NOMO-1 treated with dmso at 0.1 percent for 144 hours (cell line): ENCODE results near the gene C17orf107.
A peak's percentile ranks its signal among the peaks of the same experiment; 100 is the strongest.

Experiments used
- DNase-seq: peaks from one replicate; lab custom pipeline; 2025; ENCODE audit not compliant: unreplicated experiment; lab: John Stamatoyannopoulos, UW

Gene C17orf107

DNA sequence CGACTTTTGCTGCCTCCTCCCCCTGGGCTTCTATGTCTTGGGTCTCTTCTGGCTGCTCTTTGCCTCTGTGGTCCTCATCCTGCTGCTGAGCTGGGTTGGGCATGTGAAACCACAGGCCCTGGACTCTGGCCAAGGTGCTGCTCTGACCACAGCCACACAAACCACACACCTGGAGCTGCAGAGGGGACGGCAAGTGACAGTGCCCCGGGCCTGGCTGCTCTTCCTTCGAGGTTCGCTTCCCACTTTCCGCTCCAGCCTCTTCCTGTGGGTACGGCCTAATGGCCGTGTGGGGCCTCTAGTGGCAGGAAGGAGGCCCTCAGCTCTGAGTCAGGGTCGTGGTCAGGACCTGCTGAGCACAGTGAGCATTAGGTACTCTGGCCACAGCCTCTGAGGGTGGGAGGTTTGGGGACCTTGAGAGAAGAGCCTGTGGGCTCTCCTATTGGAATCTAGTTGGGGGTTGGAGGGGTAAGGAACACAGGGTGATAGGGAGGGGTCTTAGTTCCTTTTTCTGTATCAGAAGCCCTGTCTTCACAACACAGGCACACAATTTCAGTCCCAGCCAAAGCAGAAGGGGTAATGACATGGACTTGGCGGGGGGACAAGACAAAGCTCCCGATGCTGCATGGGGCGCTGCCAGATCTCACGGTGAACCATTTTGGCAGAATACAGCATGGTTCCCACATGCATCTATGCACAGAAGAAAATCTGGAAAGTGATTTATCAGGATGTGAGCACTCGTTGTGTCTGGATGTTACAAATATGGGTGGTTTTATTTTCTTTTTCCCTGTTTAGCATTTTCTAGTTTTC, 35.0 kb downstream of the C17orf107 start:
- DNase-seq: peak; percentile 48

DNA sequence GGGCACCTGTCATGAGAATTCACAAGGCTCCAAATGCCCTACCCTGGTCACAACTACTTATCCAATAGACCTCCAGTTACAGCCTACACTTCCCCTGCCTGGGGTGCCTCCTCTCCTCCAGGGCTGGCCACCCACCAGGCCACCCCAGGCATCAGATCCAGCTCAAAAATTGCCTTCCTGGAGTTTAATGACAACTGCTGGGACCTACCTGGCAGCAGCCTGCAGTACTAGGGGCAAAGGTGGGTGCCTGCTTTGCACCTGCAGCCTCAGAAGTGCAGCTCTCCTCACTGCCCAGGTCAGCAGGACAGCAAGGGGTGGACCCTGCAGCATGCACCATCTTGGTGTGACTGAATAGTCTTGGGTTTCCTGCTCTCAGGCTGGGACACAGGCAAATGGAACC, 36.3 kb downstream of the C17orf107 start:
- no peak for DNase-seq

DNA sequence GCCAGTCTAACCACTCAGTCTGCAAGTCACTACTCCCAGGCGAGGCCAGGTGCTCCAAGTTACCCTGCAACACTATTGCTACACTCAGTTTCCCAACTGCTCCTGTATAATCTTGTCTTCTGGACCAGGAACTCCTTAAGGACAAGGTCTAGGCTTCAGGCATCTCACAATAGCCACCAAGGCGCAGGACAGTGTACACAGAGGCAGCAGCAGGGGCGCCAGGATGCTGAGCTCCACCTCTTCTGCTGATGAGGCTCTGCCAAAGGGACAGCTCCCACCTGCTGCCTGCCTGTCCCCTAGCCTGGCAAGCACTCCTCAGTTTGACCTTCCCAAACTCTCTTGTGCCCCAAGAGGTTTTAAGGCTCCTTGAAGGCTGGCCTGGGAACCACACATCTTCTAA, 37.1 kb downstream of the C17orf107 start:
- no peak for DNase-seq

DNA sequence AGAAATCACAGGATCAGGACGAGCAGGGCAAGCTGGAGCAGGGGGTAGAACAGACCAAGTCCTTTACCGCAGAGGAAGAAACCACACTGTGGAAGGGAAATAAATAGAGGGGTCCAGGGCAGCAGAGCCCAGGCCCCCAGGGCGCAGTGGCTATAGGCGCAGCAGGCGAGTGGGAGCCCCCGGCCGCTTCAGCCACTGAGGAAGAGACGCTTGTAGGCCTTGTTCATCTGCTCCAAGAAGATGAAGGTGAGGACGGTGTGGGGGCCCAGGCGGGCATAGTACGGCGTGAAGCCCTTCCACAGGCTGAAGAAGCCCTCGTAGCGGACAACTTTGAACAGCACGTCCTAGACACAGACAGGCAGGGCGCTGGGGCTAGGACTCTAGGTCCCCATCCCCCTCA, 38.2 kb downstream of the C17orf107 start:
- DNase-seq: no peak

DNA sequence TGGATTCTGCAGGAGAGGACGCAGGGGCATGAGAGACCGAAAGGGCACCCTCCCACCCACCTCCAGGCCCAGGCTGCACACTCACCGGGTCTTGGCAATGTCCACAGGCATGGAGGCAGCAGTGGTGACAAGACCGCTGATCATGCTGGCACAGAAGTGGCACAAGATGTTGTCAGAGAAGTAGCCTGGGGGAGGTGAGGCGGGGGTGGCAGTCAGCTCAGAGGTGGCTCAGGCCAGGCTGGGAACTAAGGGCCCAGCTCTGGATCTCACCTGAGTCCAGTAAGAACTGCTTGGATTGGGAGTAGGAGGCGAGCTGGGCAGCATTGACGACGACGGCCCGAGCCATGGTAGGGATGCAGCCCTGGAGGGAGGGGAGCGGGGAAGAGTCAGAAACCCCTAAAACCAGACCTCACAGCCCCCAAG, 38.7 kb downstream of the C17orf107 start:
- DNase-seq: no peak

DNA sequence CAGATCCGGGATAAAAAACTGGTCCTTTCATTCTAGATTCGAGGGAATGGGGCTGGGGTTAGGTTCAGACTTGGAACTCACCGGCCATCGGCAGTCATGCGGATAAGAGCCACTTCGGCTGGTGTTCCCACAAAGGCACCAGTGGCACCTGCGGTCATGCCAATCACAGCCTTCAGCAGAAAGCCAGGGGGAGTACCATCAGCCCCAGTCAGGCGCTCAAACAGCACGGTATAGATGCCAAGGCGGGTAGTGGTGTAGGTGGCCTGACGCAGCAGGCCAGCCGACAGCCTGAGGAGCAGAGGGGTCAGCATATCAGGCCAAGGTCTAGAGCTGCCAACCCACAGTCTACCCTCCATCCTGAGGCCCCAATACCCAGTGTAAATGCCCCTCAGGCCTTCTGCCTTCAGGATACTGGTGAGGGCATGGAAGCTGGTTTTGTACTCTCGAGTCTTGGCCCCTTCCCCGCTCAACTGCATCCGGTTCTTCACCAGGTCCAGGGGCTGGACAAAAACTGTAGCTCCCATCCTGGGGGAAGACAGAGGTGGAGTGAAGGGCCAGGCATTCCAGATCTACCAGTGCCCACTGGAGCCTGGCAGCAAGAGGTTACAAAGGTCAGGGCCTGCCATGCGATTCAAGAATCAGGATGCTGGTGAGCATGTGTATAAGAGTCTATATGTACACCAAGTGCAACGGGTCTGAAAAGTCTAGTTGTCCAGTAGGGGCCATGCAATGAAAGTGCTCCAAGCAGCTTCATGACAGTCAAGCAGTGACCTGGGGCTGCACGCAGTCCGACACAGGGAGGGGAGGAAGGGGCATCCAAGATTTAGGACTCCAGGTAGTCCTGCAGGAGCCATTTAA, 39.6 kb downstream of the C17orf107 start:
- no peak for DNase-seq

DNA sequence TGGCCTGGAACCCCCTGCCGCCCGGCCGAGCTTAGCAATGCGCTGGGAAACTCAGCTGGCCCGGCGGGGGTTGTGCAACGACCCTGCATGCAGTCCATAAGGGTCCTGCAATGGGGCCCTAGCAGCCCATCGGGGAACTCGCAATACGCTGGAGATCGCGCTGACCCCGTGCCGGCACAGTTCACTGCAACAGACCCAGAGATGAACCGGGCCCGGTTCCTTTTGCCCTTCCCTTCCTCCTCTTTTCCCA, 40.1 kb downstream of the C17orf107 start:
- DNase-seq: no peak

DNA sequence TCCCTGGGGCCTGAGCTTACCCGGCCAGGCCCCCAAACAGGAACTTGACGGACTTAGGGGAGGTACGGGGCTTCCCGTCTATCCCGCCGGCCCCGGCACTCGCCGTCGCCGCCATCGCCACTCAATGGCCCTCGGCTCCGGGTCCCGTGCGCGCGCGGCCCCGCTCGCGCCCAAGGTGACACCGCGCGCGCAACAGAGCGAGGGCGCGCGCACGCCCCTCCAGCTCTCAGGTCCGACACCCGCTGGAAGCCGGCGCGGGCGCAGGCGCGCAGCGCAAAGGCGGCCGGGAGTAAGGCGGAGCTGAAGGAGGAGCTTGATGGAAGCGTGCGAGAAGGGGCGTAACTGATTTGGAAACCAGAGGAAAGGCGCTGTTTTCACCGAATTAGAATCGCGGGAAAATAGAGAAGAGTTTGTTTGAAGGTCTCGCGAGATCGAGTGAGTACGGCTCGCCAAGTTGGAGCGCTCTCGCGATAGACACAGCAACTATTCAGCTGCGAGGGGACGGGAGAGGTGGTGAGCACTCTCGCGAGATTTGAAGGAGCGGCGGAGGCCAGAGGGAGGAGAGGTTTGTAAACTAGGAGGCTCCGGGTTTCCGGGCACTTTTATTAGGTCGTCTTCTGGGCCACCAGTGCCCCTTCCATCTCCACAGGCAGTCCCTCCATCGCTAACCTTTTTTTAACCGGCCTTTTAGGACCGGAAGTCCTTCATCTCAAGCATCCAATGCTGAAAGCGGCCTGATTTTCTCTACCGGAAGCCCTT, 40.6 kb downstream of the C17orf107 start, which contains the start of the genes RNF167 and SLC25A11:
RNF167 (plus strand) TSS at position 473 of the 759 bp plus-strand sequence. CDS start 642 bp downstream, outside the sequence.
SLC25A11 (minus strand) TSS at position 251 of the 759 bp plus-strand sequence; CDS start at position 115, 136 bp downstream.
- DNase-seq: peak; percentile 99

DNA sequence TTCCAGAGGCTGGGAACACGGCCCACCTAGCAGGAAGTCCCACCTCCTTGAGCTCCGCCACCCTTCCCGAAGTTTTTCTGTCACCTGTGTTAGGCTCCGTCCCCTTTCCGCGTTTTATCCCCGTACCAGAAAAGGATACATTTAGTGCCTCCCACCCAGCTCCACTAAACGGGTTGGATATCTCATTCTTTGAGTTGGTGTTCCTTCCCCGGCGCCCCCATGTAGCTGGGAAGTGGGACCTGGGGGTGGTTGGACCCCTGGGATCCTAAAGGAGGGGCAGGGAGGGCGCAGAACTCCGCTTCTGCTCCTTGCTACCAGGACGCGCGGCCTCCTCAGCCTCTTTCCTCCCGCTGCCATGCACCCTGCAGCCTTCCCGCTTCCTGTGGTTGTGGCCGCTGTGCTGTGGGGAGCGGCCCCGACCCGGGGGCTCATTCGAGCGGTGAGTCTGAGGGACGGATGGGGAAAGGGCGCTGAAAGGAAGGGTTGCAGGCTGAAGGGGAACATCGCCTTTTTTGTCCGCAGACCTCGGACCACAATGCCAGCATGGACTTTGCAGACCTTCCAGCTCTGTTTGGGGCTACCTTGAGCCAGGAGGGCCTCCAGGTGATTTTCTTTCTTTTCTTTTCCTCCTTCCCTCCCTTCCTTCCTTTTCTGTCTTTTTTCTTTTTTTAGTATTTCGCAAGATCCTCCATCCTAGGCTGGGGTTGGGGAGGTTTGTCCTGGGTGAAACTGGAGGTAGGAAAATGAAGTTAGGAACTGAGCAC, 41.4 kb downstream of the C17orf107 start:
- DNase-seq: no peak

DNA sequence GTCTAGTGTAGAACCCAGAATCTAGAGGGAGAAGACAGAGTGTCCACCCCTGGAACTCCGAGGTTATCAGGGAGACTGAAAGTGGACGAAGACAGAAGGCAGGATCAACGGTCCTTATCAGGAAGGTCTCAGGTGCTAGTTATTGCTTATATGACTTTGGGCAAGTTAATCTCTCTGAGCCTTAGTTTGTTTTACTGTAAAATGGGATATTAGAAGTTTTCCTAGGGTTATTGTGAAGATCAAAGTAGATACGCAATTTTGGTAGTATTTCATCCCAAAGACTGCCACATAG, 41.9 kb downstream of the C17orf107 start:
- DNase-seq: no peak

DNA sequence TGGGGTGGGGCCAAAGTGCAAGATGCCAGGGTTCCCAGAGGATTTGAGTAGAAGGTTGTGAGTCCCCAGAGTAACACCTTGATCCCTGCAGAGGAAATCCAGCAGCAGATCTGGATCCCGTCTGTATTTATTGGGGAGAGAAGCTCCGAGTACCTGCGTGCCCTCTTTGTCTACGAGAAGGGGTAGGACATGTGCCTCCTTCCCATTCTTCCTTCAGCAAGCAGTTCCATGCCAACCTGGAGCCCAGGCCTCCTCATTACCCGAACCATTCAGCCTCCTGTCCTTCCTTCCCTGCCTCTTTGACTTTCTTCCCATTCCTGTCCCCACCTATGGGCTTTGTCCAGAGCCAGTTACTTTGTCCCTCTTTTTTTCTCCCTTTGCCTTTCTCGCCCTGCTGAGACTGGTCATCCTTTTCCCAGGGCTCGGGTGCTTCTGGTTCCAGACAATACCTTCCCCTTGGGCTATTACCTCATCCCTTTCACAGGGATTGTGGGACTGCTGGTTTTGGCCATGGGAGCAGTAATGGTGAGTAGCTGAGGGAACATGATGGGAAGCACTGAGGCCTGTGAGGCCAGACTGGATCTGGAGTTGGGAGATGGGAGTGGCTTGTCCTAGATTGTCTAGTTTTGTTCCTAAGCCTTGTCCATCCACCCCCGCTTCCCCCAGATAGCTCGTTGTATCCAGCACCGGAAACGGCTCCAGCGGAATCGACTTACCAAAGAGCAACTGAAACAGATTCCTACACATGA, 43.6 kb downstream of the C17orf107 start:
- no peak for DNase-seq

DNA sequence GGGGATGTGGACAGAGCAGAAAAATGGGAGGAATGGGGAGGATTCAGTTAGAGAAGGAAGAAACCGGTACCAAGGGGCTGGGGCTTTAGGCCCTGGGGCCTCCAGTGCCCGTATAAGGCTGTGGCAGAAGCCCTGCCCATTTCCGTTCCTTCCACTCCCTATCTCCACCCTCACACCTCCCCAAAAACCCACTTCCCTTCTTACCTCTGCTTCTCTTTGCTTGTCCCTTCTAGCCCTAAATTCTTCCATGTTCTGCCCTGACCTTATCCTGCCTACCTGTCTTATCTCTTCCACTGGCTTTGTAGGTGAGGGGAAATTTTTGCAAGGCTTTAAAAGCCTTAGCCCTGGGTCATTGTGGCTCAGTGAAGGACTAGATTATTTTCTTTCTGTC, 44.8 kb downstream of the C17orf107 start:
- peak; percentile 80 for DNase-seq

DNA sequence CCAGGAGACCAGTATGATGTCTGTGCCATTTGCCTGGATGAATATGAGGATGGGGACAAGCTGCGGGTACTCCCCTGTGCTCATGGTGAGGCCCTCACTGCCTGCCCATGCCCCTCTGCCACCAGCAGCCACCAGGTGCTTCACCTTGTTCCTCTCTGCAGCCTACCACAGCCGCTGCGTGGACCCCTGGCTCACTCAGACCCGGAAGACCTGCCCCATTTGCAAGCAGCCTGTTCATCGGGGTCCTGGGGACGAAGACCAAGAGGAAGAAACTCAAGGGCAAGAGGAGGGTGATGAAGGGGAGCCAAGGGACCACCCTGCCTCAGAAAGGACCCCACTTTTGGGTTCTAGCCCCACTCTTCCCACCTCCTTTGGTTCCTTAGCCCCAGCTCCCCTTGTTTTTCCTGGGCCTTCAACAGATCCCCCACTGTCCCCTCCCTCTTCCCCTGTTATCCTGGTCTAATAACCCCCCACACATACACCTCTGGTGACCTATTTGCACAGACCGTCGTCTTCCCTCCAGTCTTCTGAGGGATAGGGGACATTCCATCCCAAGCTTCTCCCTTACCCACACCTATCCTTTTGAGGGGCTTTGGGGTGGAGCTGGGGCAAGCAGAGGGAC, 45.3 kb downstream of the C17orf107 start:
- no peak for DNase-seq

DNA sequence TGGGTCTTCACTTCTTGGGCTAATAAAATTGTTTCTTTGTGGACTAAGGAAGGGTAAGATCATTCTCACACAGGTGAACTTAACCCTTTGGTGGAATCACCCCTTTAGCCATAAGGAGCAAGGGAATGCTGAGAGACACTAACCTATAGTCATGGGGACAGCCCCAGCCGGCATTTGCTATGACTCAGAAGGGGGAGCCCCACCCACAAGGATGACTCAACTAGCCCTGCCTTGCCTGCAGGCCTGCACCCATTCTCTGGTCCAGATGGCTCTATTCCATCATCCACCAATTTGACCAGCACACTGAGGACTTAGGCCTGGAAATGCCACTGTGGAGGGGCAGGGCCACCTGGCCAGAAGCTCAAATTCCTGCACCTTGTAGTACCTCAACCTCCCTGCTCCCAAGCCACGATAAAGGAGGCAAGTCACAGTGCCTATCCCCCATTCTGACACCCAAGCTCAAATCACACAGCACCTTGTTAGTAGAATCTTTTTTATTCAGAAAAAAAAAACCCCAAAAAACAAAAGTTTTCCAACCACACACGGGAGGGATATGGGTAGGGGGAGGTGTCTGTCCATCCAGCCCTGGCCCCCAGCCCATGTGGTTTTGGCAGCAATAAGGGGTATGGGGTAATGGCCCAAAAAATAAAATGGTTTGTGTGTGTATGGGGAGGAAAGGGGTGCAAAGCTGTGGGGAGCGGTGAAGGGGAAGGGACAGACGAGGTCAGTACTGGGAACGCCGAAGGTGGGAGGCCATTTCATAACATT, 46.0 kb downstream of the C17orf107 start:
- peak; percentile 79 for DNase-seq

DNA sequence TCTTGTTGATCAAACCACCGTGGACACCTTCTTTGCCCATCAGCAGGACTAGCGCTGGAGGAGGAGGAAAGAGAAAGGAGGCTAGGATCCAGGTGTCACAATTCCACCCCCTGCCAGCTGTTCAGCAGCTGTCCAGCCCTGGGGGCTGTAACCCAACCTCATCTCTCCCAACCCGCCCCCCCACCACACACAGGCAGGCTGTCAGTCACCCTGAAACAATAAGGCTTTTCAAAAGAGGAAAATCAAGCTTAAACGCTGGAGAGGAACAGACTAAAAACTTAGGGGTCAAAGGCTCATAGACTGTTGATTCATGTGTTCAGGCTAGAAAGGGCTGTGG, 46.6 kb downstream of the C17orf107 start:
- DNase-seq: no peak

DNA sequence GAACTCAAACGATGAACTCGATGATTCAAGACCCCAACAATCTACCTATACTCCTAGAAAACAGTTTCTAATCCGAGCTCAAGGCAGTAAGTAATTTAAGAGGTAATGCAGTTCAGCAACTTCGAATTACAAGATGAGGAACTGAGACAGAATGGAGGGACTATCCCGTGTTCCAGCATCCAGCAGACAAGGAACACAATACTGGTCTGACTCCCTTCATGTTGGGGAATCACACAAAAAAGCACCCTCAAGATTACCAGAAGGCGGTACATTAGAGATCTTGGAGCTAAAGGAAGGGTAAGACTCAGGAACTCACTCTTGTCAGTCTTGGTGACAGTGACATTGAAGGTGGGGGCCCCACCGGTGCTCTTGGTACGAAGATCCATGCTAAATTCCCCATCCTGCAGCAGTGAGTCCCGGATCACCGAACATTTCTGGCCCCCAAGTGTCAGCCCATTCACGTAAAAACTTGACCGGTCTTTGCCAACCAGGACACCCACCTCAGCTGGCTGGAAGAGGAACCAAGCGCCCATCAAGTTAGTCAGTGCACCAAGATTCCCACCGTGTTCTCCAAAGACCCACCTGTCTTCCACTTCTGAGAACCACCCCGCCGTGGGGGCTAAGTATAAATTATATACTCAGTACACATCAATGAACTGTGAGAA, 47.1 kb downstream of the C17orf107 start:
- no peak for DNase-seq

DNA sequence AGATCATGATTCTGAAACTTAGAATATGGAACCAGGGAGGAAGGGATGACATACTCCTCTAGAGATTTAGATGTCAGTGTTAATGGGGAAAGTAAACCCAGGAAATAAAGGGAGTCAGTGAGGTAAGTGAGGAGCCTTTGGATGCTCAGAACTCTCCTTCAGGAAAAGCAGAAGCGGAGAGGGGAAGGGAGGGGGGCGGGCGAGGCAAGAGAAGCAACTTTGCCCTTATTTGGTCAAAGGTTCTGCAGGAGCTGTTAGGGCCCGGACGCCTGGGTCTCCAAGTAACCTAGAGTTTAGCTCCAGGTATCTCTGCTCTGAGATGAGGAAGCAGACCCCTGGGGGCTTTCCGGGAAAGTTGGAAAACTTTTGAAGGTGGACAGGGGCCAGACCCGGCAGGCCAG, 47.7 kb downstream of the C17orf107 start:
- DNase-seq: peak; percentile 38

DNA sequence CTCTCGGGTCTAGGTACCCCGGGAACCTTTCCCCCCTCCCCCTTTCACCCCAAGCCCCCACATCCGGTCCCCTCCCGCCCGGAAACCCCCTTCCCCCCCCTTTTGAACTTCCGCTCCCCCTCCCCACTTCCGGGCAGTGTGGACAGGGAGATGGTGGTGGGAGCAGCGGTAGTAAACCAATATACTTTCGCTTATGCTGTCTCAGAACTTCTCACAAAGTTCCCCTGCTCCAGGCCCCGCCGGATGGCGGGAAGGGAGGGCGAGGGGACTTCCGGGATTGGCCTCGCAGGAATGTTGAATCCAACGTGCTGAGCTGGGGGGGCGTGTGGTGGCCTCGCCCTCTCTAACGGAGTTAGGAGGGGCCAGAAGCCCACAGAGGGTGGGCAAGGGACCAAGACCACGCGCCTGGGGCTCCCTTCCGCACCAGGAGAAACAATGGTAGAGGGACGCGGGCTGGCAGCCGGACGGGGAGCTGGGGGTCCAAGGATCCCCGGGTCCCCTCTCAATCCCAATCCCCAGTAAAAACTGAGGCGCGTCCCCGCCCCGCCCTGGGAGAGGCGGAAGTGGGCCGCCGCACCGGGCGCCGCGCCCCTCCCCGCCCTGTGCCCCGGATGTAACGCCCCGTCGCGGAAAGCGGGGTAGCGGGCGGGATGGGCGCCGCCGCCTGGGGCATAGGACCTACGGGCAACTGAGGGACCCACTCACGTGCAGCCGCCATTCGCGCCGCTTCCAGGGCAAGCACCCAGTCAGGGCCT, 48.3 kb downstream of the C17orf107 start:
- peak; percentile 44 for DNase-seq
